Measurements from ENCODE around the gene NTHL1.

The NTHL1 gene

DNA sequence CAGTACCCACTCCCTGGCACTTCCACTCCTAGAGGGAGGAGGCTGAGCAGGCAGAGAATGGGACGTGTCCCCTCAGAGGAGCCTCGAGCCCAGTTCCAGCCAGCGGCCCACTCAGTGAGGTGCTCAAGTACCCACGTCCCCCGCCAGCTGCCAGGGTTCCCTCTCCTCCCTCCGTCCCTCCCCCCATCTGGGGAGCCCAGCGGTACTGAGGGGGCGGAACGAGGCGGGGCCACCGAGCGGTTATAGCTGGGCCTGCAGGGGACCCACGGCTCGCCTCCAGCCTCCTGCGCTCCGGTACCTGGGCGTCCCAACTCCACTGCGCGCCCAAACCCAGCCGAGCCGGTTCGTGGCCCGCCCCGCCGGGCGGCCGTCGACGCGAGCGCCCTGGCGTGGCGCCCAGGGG, 28.1 kb downstream of the NTHL1 start, which contains the start of gene NPW:
Gene NPW, plus strand, starts transcription at position 268 of the 403 bp plus-strand sequence.
- no peaks in the 10 kb centered on the region for H3K79me2 ChIP-seq (ENCODE audit: insufficient read depth, low read length)
- H3K4me3 ChIP-seq (ENCODE audit: low read depth in 1 of 2, low read length in 2 of 2) = no peak within 1 kb of the TSS
- H3K4me2 ChIP-seq (ENCODE audit: insufficient read depth, low read length) = no peak within 1 kb of the TSS
- H4K20me1 ChIP-seq (ENCODE audit: insufficient read depth, low read length) = no peaks in the 10 kb centered on the region
- no peaks in the 10 kb centered on the region for H3K9me3 ChIP-seq (ENCODE audit: insufficient read depth, low read length, severe bottlenecking)
- H3K27ac ChIP-seq (ENCODE audit: low read length) = no peak within 1 kb of the TSS
- TF ChIP-seq, protein P1, sequence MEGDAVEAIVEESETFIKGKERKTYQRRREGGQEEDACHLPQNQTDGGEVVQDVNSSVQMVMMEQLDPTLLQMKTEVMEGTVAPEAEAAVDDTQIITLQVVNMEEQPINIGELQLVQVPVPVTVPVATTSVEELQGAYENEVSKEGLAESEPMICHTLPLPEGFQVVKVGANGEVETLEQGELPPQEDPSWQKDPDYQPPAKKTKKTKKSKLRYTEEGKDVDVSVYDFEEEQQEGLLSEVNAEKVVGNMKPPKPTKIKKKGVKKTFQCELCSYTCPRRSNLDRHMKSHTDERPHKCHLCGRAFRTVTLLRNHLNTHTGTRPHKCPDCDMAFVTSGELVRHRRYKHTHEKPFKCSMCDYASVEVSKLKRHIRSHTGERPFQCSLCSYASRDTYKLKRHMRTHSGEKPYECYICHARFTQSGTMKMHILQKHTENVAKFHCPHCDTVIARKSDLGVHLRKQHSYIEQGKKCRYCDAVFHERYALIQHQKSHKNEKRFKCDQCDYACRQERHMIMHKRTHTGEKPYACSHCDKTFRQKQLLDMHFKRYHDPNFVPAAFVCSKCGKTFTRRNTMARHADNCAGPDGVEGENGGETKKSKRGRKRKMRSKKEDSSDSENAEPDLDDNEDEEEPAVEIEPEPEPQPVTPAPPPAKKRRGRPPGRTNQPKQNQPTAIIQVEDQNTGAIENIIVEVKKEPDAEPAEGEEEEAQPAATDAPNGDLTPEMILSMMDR (IDR thresholded peaks at IDR 0.05; ENCODE audit: borderline replicate concordance, extremely low read depth, low read length, poor library complexity, severe bottlenecking) = no peak
- TF ChIP-seq EZH2 (IDR thresholded peaks at IDR 0.05; ENCODE audit: borderline replicate concordance, low read depth, low read length, severe bottlenecking) = no peak
- H3K4me1 ChIP-seq (ENCODE audit: insufficient read depth, low read length) = peaks cover 18% of the 10 kb centered on the region
- no peaks in the 10 kb centered on the region for H3K27me3 ChIP-seq (ENCODE audit: insufficient read depth, low read length, poor library complexity)
- no peak within 1 kb of the TSS for H3K9ac ChIP-seq (ENCODE audit: low read depth, low read length)
- no peak within 1 kb of the TSS for H2AFZ ChIP-seq (ENCODE audit: low read depth, low read length)
- peak; percentile 39 for DNase-seq
- no peak for ATAC-seq (ENCODE audit: insufficient read depth, low read depth)
- H3K36me3 ChIP-seq (ENCODE audit: insufficient read depth, low read length) = no peaks in the 10 kb centered on the region

DNA sequence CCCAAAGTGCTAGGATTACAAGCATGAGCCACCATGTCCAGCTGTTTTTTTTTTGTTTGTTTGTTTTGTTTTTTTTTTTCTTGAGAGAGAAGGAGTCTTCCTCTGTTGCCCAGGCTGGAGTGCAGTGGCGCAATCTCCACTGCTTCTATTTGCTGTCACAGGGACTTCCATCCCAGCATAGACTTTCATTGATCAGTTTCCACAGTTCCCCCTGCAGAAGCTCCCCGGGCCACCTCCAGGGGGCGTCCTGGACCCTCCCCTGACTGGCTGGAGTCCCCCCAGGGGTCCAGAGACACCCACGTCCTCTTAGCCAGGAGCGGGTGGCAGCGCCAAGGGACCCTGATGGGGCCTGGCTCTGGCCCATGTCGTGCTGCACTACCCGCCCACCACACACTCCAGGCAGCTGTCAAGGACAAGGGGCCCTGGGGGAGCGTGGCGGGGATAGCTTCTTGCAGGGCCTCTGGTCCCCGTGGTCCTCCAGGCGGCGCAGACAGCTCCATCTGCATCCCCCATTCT, 31.2 kb downstream of the NTHL1 start:
- H3K79me2 ChIP-seq (ENCODE audit: insufficient read depth, low read length) = no peaks in the 10 kb centered on the region
- H3K4me2 ChIP-seq (ENCODE audit: insufficient read depth, low read length) = no peak overlapping the region
- no peak overlapping the region for H3K9ac ChIP-seq (ENCODE audit: low read depth, low read length)
- no peaks in the 10 kb centered on the region for H3K27me3 ChIP-seq (ENCODE audit: insufficient read depth, low read length, poor library complexity)
- DNase-seq = peak; percentile 37
- no peak for TF ChIP-seq EZH2 (IDR thresholded peaks at IDR 0.05; ENCODE audit: borderline replicate concordance, low read depth, low read length, severe bottlenecking)
- TF ChIP-seq, protein P1 (IDR thresholded peaks at IDR 0.05; ENCODE audit: borderline replicate concordance, extremely low read depth, low read length, poor library complexity, severe bottlenecking) = peak; percentile 64
- H3K4me3 ChIP-seq (ENCODE audit: low read depth in 1 of 2, low read length in 2 of 2) = no peak overlapping the region
- no peak overlapping the region for H2AFZ ChIP-seq (ENCODE audit: low read depth, low read length)
- H3K36me3 ChIP-seq (ENCODE audit: insufficient read depth, low read length) = no peaks in the 10 kb centered on the region
- H3K4me1 ChIP-seq (ENCODE audit: insufficient read depth, low read length) = no peaks in the 10 kb centered on the region
- ATAC-seq (ENCODE audit: insufficient read depth, low read depth) = peak; percentile 47; the same call in 2 of the 3 replicates
- no peaks in the 10 kb centered on the region for H3K9me3 ChIP-seq (ENCODE audit: insufficient read depth, low read length, severe bottlenecking)
- no peaks in the 10 kb centered on the region for H4K20me1 ChIP-seq (ENCODE audit: insufficient read depth, low read length)
- H3K27ac ChIP-seq (ENCODE audit: low read length) = no peak overlapping the region

DNA sequence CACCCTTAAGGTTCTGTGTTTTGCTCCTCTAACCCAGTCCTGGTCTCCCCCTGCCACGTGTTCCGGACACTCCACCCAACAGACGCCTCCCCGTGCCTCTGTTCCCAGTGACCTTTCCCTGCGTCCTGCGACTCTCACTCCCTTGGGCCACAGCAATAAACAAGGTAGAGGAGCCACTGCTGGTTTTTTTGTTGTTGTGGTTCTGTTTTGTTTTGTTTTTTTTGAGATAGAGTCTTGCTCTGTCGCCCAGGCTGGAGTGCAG, 31.8 kb downstream of the NTHL1 start:
- Histone ChIP-seq H3K36me3 (ENCODE audit: insufficient read depth, low read length) (no peaks in the 10 kb centered on the region), H2AFZ (ENCODE audit: low read depth, low read length) (no peak overlapping the region), H3K27ac (ENCODE audit: low read length) (no peak overlapping the region), H3K79me2 (ENCODE audit: insufficient read depth, low read length) (0 out of 2 replicates have a peak, but pooled peaks cover under 1% of the 10 kb centered on the region), H3K4me2 (ENCODE audit: insufficient read depth, low read length) (no peak overlapping the region), H3K9ac (ENCODE audit: low read depth, low read length) (no peak overlapping the region), H3K9me3 (ENCODE audit: insufficient read depth, low read length, severe bottlenecking) (no peaks in the 10 kb centered on the region), H3K4me1 (ENCODE audit: insufficient read depth, low read length) (peaks cover under 1% of the 10 kb centered on the region), H3K4me3 (ENCODE audit: low read depth in 1 of 2, low read length in 2 of 2) (no peak overlapping the region), H4K20me1 (ENCODE audit: insufficient read depth, low read length) (no peaks in the 10 kb centered on the region), H3K27me3 (ENCODE audit: insufficient read depth, low read length, poor library complexity) (no peaks in the 10 kb centered on the region)
- no peak for ATAC-seq (ENCODE audit: insufficient read depth, low read depth)
- no peak for DNase-seq
- no peak for TF ChIP-seq EZH2 (IDR thresholded peaks at IDR 0.05; ENCODE audit: borderline replicate concordance, low read depth, low read length, severe bottlenecking)
- TF ChIP-seq, protein P1 (IDR thresholded peaks at IDR 0.05; ENCODE audit: borderline replicate concordance, extremely low read depth, low read length, poor library complexity, severe bottlenecking) = no peak

Data from DND-41 (cell line).